SKM-1 (cell line): ENCODE results near the gene LIPI.
"Not testable (repeated sequence)": the region's sequence is repeated elsewhere in the genome, so short reads cannot be mapped to it uniquely, and the experiment has no call there.

Source experiments
- DNase-seq: peaks from one replicate; lab custom pipeline; 2025; ENCODE audit not compliant: unreplicated experiment; lab: John Stamatoyannopoulos, UW

The LIPI gene

DNA sequence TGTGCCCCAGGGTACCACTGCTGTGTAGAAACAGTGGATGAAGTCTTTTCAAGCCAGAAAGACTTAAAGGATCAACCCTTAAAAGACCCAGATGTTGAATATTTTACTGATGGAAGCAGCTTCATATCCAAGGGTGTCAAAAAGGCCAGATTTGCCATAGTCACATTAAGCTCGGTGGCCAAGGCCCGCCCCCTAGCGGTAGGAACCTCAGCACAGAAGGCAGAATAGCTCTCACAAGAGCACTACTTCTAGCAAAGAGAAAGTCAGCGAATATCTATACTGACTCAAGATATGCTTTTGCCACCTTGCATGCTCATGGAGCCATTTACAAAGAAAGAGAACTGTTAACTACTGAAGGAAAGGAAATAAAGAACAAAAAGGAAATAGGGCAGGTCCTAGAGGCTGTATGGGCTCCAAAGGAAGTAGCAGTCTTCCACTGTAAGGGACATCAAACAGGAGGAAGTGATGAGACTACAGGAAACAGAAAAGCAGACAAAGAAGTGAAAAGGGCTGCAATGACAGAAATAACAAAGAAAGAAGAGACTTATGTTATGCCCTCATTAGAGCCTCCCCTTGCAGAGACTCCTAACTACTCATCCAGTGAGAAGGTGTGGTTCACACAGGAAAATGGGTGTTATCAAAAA is 90.5 kb downstream of the LIPI start:
- peak; percentile 31 for DNase-seq

DNA sequence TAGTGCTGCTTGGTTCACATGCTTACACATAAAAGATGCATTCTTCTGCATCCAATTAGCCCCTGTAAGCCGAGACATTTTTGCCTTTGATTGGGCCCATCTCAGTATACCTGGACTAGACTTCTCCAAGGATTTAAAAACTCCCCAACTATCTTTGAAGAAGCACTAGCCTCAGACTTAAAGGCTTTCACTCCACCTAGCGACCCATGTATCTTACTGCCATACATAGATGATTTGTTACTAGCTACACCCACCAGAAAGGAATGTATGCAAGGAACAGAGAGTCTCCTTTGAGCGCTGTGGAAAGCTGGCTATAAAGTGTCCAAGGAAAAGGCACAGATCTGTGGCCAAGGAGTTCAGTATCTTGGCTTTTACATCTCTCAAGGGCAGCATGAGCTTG is 91.7 kb downstream of the LIPI start:
- DNase-seq: no peak

DNA sequence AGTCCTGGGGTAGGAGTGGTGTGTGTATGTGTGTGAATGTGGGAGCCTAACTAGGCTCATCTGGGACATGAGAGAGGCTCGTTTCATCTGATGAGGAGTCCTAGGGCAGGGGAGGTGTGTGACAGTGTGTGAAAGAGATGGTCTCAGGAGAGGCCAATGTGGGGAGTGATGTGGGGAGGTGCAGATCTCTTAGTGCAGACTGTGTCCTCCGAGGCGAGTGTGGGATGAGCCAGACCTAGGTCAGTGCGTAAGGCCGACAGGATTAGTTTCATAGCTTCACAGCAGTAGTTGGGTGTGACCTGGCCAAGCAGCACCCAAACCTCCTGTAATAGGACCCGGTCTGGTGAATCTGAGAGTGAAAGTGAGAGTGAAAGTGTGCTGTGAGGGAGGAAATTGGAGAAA is 94.7 kb downstream of the LIPI start:
- no peak for DNase-seq

DNA sequence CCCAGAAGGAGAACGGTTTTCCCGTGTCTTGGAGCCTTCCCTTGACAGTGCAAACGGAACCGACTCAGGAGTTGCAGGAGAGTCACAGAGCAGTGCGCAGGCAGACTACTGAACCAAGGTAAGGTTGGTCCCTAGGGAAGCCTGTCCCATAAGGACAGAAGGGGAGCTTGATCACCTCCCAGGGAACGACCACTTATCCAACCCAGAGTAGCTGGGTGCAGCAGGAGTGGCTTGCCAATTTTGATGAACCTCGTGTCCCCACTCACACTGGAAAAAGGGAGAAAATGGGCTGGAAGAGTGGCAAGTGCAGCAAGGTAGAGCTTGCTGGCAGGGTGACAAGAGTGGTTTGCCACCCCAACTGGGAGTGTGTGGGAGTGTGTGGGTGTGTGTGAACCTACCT is 95.1 kb downstream of the LIPI start:
- no peak for DNase-seq

DNA sequence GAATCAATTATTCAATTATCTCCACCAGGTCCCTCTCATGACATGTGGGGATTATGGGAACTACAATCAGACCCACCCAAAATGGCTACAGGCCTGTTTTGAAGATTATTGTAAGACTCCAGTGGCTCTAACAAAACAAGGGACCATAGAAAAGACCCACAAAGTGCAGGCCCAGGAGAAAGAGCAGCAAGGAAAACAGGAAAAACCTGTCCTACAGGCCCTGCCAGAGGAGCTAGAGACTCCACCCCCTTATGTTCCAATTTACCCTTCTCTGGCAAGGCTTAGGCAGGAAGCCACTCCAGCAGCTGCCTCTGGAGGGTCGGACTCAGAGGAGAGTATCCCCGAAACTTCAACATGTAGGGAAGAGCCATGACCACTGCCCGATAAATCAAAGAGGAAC is 96.5 kb downstream of the LIPI start:
- DNase-seq: no peak

DNA sequence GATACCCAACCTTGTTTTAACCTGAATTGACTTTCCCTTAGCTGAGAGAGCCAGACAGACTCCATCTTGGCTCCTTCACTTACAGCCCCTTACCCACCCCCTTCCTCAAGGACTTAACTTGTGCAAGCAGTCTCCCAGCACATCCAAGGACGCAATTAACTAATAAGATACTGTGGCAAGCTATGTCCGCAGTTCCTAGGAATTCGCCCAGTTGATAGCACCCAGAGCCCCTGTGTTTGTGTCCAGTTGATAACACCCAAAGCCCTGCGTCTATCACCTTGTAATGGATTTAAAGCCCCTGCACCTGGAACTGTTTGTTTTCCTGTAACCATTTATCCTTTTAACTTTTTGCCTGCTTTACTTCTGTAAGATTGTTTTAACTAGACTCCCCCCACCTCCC is 106.2 kb downstream of the LIPI start:
- not testable (repeated sequence) for DNase-seq

DNA sequence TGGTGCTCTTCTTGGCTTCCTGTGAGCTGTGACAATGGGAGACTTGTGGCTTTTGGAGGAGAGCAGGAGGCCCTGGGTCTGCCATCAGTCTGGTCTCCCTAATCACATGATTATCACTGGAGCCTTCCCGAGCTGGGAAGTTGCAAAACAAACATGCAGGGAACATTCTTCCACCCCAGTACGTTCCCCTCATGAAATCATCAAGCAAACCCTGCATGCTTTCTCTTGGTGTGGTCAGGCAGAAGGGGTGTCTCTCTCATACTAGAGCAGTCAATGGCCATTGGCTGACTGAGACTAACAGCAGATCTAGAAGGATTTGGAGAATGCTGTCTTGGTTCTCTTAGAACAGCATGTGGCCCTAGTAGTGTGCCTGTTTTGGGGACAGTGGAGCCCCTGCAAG is 111.2 kb downstream of the LIPI start:
- DNase-seq: no peak

DNA sequence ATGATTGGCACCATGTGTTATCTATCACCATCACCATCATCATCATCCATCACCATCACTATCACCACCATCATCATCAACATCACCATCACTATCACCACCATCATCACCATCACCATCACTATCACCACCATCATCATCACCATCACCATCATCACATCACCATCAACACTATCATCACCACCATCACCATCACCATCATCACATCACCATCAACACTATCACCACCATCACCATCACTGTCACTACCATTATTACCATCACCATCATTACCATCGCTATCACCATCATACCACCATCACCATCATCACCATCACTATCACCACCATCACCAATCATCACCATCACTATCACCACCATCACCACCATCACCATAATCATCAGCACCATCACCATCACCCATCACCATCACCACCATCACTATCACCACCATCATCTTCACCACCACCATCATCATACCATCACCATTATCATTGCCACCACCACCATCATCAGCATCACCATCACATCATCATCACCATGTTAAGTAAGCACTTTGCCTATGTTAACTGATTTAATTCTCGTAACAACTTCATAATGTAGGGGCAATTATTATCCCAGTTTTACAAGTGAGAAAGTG is 112.8 kb downstream of the LIPI start:
- DNase-seq: no peak

DNA sequence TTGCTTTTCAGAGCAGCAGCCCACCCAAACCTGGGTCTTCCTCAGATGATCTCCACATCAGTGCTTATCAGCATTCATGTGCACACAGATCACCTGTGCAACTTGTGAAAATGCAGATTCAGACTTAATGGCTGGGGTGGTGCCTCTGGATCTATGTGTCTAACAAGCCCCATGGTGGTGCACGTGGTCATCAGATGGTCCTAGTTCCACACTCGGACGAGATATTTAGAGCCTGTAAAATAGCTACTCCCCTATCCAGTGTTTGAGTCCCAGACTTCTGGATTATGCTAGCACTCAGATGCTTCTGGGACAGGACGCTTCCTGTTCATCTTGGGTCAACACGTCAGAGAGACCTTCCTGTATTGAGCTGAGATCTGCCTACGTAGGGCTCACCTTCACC is 114.2 kb downstream of the LIPI start:
- DNase-seq: no peak

DNA sequence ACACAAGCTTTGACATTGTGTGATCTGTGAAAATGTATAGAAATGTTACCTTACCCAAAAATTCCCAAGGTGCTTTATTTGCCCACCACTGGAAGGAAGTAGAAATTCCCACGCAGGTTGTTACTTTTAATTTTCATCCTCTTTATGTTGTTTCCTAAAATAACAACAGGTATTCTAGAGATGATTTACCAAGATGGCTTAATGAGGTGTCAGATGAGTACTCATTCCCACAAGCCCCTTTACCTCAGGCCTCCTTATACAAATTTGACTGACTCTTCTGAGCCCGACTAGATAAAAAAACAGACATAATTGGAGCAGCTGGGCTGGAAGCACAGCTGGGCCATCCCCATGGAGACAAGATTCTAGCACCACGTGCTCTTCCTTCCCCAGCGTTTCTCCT is 114.6 kb downstream of the LIPI start:
- no peak for DNase-seq

DNA sequence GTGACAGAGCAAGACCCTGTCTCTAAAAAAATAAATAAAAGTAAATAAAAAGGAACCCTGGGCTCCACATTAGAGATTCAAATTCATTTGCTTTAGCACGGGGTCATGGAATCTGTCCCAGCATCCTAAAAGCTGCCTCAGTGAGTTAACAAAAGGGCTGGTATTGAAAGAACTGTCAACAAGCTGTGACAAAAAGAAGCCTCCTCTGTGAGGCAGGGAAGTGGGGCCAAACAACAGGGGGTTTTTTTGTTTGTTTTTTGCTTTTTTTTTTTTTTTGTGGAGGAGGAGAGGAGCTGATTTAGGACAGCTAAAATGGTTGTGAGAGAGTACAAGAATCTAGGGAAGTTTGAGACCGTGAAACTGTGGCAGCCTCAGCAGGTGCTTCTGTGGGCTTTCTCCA is 115.7 kb downstream of the LIPI start:
- no peak for DNase-seq

DNA sequence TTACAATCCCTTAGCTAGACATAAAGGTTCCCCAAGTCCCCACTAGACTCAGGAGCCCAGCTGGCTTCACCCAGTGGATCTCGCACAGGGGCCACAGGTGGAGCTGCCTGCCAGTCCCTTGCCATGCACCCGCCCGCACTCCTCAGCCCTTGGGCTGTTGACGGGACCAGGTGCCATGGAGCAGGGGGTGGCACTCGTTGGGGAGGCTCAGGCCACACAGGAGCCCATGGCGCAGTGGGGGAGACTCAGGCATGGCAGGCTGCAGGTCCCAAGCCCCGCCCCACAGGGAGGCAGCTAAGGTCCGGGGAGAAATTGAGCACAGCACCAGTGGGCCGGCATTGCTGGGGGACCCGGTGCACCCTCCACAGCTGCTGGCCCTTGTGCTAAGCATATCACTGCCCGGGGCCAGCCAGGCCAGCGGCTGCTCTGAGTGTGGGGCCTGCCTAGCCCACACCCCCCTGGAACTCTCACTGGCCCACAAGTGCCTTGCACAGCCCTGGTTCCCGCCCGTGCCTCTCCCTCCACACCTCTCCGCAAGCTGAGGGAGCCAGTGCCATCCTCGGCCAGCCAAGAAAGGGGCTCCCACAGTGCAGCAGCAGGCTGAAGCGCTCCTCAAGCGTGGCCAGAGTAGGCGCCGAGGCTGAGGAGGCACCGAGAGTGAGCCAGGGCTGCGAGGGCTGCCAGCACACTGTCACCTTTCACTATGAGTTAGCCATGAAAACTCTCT is 117.8 kb downstream of the LIPI start:
- DNase-seq: no peak

DNA sequence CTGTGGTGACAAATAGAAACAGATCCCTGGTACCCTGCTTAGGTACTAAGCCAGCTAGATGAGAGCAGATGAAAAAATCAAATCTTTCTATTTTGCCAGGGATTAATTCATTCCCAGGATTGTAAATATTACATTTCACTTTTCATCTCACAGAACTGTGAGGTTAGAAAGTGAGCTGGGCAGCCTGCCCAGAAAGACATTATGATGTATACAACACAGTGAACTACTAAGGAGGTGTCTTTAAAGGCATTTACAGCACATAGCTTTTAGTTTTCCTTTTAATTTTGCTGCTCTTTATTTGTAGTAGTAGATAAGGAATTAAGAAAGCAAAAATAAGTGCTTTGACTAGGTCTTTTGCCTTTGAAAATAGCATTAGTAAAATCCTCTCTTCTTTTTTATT is 120.6 kb downstream of the LIPI start:
- DNase-seq: not testable (repeated sequence)

DNA sequence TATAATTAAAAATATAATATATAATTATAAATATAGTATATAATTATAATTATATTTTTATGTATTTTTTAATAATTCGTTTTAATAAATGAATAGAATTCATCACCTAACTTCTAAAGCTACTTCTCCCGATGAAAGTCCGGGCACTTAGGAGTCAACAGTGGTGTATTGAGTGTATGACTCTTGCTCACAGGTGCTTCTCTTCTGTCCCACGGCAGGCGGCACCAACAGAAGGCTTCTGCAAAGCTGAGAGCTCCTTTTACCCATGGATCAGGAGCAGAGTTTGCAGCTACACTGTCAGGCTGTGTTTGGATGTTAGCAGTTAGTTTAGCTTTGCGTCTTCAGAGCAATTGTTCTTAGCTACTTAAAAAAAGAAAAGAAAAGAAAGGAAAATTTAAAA is 122.4 kb downstream of the LIPI start:
- DNase-seq: no peak

DNA sequence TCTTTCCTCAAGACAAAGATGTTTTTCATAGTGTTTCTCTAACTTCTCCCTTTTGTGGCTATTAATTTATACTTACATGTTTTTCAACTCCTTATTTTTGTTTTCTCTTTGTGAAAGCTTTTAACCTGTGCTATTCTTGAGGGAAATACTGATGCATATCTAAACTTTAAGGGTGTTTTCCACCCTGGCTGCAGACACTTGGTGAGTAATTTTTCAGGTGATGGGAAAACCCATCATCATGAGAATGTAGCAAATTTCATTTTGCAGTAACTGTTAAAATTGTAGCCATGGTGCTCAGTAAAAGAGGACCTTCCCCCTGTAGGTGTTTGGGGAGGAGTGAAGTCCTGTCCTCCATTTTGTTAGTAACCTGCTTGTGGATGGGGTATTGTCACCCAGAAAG is 124.2 kb downstream of the LIPI start:
- no peak for DNase-seq

DNA sequence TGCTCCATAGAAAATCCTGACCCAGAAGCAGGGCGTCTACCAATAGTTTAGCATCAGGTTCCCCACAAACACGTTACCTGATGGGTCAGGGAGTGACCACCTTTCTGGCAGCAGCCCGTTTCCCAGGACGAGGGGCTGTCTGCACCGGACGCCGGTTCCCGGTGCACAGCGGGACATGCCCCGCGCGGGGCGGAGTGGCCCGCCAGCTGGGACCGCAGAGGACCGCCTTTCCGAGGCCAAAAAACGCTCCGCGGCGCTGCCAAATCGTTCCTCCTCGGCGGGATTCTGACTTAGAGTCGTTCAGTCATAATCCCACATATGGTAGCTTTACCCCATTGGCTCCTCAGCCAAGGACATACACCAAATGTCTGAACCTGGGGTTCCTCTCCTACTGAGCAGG is 126.1 kb downstream of the LIPI start:
- no peak for DNase-seq

DNA sequence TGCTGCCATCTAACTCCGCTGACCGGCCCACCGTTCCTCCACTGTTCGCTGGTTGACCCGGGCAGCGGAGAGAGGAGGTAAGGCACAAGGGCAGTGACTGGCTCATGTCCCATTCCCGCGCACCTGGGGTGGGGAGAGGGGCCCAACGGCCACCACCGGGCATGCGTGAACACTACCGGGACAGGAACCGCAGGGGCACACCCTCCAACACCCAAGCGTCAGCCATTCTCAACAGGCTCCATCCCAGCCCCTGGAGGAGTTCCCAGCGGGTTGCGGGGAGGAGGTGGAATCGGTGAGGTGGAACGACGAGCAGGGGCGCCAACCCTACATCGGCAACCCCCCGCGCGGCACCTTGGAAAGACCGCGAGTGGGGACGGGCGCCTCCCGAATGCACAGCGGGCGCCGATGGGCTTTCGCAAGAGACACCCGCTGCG is 126.7 kb downstream of the LIPI start:
- DNase-seq: no peak

DNA sequence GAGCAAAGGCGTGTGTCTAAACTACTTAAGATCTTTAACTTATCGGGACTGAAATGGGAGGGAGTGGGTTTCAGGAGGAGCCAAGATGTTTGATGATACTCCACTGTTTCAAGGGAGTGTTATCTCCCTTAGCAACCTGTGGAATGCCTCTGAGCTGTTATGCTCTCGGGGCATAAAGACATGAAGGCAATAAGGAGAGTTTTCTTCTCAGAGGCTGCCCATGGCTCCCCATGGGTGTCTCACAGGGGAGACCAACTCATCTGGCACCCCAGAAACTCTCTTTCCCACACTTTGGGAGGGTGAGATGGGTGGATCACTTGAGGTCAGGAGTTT is 130.0 kb downstream of the LIPI start:
- DNase-seq: no peak

DNA sequence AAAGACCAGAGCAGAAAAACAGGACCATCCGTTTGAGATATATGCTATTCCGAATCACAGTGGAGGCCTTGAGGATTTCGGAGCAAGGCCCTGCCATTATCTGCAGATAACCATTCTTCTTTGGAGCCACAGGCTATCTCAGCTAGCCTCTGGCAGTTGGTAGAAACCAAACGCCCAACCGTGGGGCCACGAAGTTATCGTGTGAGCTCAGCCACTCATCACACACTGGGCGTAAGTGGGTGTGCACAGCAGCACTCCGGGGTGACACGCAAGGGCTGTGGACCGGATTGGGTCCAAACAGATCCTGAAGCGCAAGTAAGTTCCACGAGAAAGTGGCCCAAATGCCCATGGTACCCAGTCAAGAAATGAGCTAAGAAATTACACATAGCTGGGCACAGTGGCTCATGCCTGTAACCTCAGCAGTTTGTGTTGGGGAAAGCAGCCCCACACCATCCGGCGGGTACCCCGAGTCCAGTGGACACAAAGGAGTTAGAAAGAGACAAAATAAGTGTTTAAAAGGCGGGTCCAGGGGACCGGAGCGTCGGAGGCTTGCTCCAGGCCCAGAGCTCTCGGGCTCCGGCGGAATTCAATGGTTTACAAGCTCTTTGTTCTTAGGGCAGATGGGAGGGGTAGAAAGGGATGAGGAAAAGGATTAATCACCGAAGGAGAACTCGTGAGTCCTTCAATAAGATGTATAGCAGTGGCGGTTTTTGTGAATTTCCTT is 130.6 kb downstream of the LIPI start:
- DNase-seq: no peak

DNA sequence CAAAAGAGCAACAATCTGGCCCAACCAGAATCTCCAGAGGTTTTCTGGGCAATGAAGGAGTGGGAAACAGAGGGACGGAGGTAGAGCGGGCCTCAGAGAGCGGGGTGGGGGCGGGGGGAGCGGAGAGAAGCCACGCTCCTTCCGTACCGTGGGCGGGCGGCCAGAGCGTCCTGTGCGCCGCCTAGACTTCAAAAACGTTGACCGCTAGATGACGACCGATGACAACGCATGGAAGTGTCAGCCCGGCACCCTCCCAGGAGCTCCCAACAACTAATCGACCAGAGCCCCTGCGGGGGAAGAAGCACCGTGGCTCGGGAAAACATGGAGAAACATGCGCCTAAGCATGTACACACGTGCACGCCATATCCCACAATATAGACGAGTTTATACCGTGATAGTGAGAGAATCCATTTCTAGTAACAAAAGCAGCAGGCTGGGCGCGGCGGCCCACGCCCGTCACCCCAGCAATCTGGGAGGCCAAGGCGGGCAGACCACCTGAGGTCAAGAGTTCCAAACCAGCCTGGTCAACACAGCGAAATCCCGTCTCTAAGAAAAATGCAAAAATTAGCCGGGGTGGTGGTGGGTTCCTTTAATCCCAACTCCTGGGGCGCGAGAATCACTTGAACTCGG is 131.9 kb downstream of the LIPI start:
- no peak for DNase-seq

DNA sequence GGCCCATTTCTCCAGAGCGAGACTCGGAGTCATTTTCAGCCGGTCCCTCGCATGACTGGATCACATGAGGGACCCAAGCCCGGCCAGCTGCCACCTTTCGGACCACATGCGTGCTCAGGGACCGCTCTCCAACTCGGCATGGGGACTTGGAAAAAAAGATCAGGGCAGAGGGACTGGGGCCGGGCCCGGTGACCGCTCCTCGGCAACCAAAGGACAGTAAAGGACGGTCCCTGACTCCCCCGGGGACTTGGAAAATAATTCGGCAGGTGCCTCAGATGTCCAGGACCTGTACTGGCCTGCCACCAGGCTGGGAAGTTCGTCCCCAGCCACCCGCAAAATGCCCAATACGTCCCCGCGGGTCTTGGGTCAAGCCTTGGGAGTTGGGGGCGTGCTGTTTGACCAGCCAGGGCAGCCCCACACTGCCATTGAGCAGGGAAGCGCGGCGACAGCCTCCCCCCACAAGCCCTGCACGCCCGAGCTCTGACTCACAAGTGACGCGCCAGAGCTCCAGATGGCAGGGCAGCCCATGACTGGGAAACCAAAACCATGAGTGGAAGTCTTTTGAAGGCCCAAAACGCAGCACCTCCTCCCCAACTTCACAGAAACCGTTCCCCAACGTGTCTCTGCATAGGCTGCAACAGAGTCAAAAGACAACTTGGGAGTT is 134.5 kb downstream of the LIPI start:
- DNase-seq: no peak
